GM12878 (cell line): Measurements from ENCODE around the gene ABI1. TPM values are rescaled to one million over a fixed set of nuclear protein-coding genes. Genes with fewer than 3 reads are reported as not detected.
A peak's percentile ranks its signal among the peaks of the same experiment; 100 is the strongest.

Experiments used
- ATAC-seq: fragments of 200-7000 bp; cut with Tn5 transposase; 3 replicates; pipeline ENCODE4 v1.9.1; 2020; ENCODE audit warnings: mild to moderate bottlenecking, moderate library complexity
- BruUV-seq: library from RNA; stranded (reverse); fragments of 400-500 nt; replicated peaks from 2 replicates; lab custom pipeline; 2021; lab: Mats Ljungman, UMichigan
- CTCF ChIA-PET: fragments of 300-600 bp; sonication (Branson Sonifier 250); formaldehyde crosslinking; extraction: SDS; loops from one replicate; lab custom pipeline; 2021; ENCODE audit warnings: inconsistent platforms; lab: Yijun Ruan, JAX
- POLR2A ChIA-PET: fragments of 350-600 bp; formaldehyde crosslinking; extraction: SDS; loops from one replicate; lab custom pipeline; 2021; ENCODE audit warnings: inconsistent platforms; lab: Charles Lee
- RAD21 ChIA-PET: fragments of 300-600 bp; sonication (Branson Sonifier 250); formaldehyde crosslinking; loops from one replicate; lab custom pipeline; 2023; ENCODE audit warnings: antibody characterized with exemption; ENCODE audit not compliant: unreplicated experiment; lab: Charles Lee
- SMC1A ChIA-PET: fragments of 300-600 bp; sonication (Branson Sonifier 250); formaldehyde crosslinking; loops from one replicate; lab custom pipeline; 2023; ENCODE audit not compliant: unreplicated experiment, uncharacterized antibody; lab: Charles Lee
- DNase-seq: peaks from one replicate; pipeline ENCODE4 v3.0.0-alpha.2; 2011; ENCODE audit warnings: low read depth, low spot score
- FAIRE-seq: peaks from 3 replicates; lab custom pipeline; 2011; peaks lifted over from hg19 to GRCh38; lab: Jason Lieb, UNC
- H2AFZ ChIP-seq: 2 replicates; pipeline ENCODE4 v1.6.0; 2011; ENCODE audit warnings: low read depth, low read length, control low read depth; ENCODE audit not compliant: control insufficient read depth
- H3K27ac ChIP-seq: 2 replicates; pipeline ENCODE4 v1.5.1; 2011; ENCODE audit warnings: control low read depth; ENCODE audit not compliant: control insufficient read depth, insufficient read depth
- H3K27me3 ChIP-seq, 2 experiments: replicated peaks in 1 of 2; 2 replicates each; pipeline versions ENCODE4 v1.6.0 to v1.6.1; 2011; ENCODE audit warnings: low read length in 1 of 2; ENCODE audit not compliant: control insufficient read depth in 2 of 2, insufficient read depth in 2 of 2
- H3K36me3 ChIP-seq, 2 experiments: 2 replicates each; pipeline ENCODE4 v1.5.1; 2011; ENCODE audit warnings: low read length in 1 of 2; ENCODE audit not compliant: control insufficient read depth in 2 of 2, insufficient read depth in 2 of 2
- H3K4me1 ChIP-seq: 2 replicates; pipeline ENCODE4 v1.6.1; 2011; ENCODE audit warnings: mild to moderate bottlenecking, low read length, moderate library complexity, mixed read lengths; ENCODE audit not compliant: control insufficient read depth, insufficient read depth
- H3K4me2 ChIP-seq: 2 replicates; pipeline ENCODE4 v1.6.0; 2011; ENCODE audit warnings: control low read depth; ENCODE audit not compliant: control insufficient read depth, insufficient read depth
- H3K4me3 ChIP-seq: fragments of 200-600 bp; sonication (generic); 2 replicates; pipeline ENCODE4 v1.5.1; 2016
- H3K79me2 ChIP-seq: 2 replicates; pipeline ENCODE4 v1.6.0; 2011; ENCODE audit warnings: low read length; ENCODE audit not compliant: control insufficient read depth, insufficient read depth
- H3K9ac ChIP-seq: 2 replicates; pipeline ENCODE4 v1.8.0; 2011; ENCODE audit warnings: low read length, control low read depth, mixed read lengths; ENCODE audit not compliant: control insufficient read depth, insufficient read depth
- H3K9me3 ChIP-seq: replicated peaks from 3 replicates; pipeline ENCODE4 v1.5.1; 2011; ENCODE audit warnings: mild to moderate bottlenecking, low read length; ENCODE audit not compliant: control insufficient read depth, insufficient read depth
- H4K20me1 ChIP-seq: 2 replicates; pipeline ENCODE4 v1.6.0; 2011; ENCODE audit not compliant: control insufficient read depth, insufficient read depth
- NR2C1 ChIP-seq: fragments of 450-650 bp; IDR thresholded peaks from 2 replicates; pipeline ENCODE4 v1.6.1; 2017; ENCODE audit warnings: antibody characterized with exemption, mild to moderate bottlenecking, moderate library complexity
- WRNIP1 ChIP-seq: IDR thresholded peaks from 2 replicates; pipeline ENCODE4 v1.6.1; 2011; ENCODE audit warnings: low read depth, low read length, improper control_type of control experiment, borderline replicate concordance
- WGBS: methylation state at CpG from one replicate; pipeline ENCODE4 v1.1.6; 2016; ENCODE audit warnings: low lambda C conversion rate; ENCODE audit not compliant: insufficient replicate concordance, insufficient coverage; ENCODE audit errors: missing lambda C conversion rate; 5-methylcytosine and 5-hydroxymethylcytosine counted together
- in situ Hi-C: fragments of 300-500 bp; cut with MboI; formaldehyde crosslinking; loops from 9 replicates; pipeline ENCODE4 v1.14.3; 2018; ENCODE audit warnings: mixed read lengths
- intact Hi-C: fragments of 100-400 bp; cut with micrococcal nuclease; formaldehyde crosslinking; loops from one replicate; pipeline ENCODE4 v1.14.2; 2022; ENCODE audit not compliant: unreplicated experiment
- polyA plus RNA-seq, 11 experiments: library from polyadenylated mRNA; depleted of rRNA in 4 of 11; unstranded in 6 of 11; stranded (reverse) in 5 of 11; fragments of >200 nt; fragmentation: Nextera tagmentation in 4 of 11; fragmentation: Illumina TruSeq in 1 of 11; extraction: Ambion mirVana in 4 of 11; extraction: Trizol in 1 of 11; gene quantifications; 1 replicate in 1 of 11; 2 replicates in 10 of 11; pipeline versions ENCODE4 v1.2.1 to v1.2.3, GENCODE V29; 2011 to 2016; ENCODE audit warnings: inconsistent platforms in 2 of 11, missing spikeins in 2 of 11, low read depth in 1 of 11
- total RNA-seq, 4 experiments: library from RNA; depleted of rRNA in 3 of 4; stranded (reverse); fragments of >200 nt in 3 of 4; fragmentation: Illumina TruSeq in 1 of 4; extraction: Trizol in 1 of 4; gene quantifications; 2 replicates each; pipeline versions ENCODE4 v1.2.1 to v1.2.3, GENCODE V29; 2013 to 2021
- TF ChIP-seq, protein P1 (sequence below): fragments of 450-650 bp; IDR thresholded peaks from 2 replicates; pipeline ENCODE4 v1.6.1; 2017; ENCODE audit warnings: antibody characterized with exemption, mild to moderate bottlenecking, moderate library complexity

ABI1 gene
- total and polyA plus RNA-seq, 10 of the 15 experiments (the other 5 are each of a cell fraction or from before 2014, with no cell fraction given), result 31.2 to 73.2 (median 50.7) TPM

GRCh38 chr10:26855186-26855585 is 5.6 kb downstream of the ABI1 start (continued):
- TF ChIP-seq, protein P1, sequence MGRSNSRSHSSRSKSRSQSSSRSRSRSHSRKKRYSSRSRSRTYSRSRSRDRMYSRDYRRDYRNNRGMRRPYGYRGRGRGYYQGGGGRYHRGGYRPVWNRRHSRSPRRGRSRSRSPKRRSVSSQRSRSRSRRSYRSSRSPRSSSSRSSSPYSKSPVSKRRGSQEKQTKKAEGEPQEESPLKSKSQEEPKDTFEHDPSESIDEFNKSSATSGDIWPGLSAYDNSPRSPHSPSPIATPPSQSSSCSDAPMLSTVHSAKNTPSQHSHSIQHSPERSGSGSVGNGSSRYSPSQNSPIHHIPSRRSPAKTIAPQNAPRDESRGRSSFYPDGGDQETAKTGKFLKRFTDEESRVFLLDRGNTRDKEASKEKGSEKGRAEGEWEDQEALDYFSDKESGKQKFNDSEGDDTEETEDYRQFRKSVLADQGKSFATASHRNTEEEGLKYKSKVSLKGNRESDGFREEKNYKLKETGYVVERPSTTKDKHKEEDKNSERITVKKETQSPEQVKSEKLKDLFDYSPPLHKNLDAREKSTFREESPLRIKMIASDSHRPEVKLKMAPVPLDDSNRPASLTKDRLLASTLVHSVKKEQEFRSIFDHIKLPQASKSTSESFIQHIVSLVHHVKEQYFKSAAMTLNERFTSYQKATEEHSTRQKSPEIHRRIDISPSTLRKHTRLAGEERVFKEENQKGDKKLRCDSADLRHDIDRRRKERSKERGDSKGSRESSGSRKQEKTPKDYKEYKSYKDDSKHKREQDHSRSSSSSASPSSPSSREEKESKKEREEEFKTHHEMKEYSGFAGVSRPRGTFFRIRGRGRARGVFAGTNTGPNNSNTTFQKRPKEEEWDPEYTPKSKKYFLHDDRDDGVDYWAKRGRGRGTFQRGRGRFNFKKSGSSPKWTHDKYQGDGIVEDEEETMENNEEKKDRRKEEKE, result no peak
- no peak for TF ChIP-seq NR2C1

DNA sequence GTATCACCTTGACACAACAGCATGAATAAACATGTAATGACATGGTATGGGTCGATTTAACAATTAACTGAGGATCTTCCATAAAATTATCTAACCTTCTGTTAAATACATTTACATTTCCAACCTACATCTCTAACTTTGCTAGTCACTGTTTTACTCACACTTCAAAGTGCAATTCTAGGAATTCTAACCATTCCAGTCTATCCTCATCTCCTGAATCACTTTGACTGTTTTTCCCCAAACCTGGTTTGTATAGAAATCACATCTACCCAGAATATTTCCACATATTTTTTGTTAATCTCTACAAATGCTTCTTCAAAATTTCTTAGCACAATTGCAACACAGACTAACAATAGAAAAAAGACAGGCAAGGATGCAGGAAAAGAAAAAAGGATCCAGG is 6.2 kb downstream of the ABI1 start:
- in situ Hi-C loops (loop anchor here (10.0 kb wide), 1 partner anchor 110 kb away; no protein-coding TSS in a partner anchor), intact Hi-C loops (no loop called here)
- 30% methylated on average over 1 of the region's 1 CpG for WGBS
- Histone ChIP-seq H3K27ac (peak overlapping the region; percentile 22; the same call in 1 of the 2 replicates), H2AFZ (no peak overlapping the region), H3K79me2 (peaks cover 97% of the 10 kb centered on the region), H3K9ac (no peak overlapping the region; the same call in 1 of the 2 replicates), H3K36me3 (no peaks in the 10 kb centered on the region), H3K4me1 (peaks cover 4% of the 10 kb centered on the region; the same call in 1 of the 2 replicates), H3K9me3 (no peaks in the 10 kb centered on the region; the same call in 2 of the 3 replicates), H3K4me3 (0 out of 2 replicates have a peak overlapping the region, but pooled peaks have one; percentile 6), H4K20me1 (no peaks in the 10 kb centered on the region), H3K27me3 (no peaks in the 10 kb centered on the region), H3K4me2 (no peak overlapping the region; the same call in 1 of the 2 replicates)
- ChIA-PET CTCF (interaction anchor here (1.2 to 1.5 kb wide), 2 partner anchors 10 to 128 kb away, joined by 3 to 5 read pairs; no protein-coding TSS in a partner anchor), RAD21 (no interaction called here), POLR2A (interaction anchor here (1.0 kb wide), 1 partner anchor 49 kb away, joined by 3 read pairs; no protein-coding TSS in a partner anchor), SMC1A (interaction anchor here (1.0 to 1.5 kb wide), 3 partner anchors 10 to 74 kb away, joined by 3 to 6 read pairs (median 4); no protein-coding TSS in a partner anchor)
- TF ChIP-seq WRNIP1, result no peak
- DNase-seq (no peak), ATAC-seq (no peak), FAIRE-seq (no peak)
- BruUV-seq, result TSS peak; percentile 0
